Upper lobe of left lung (tissue), 4 donors: ENCODE measurements around the gene ELK4.

Experiments used
- CTCF ChIP-seq, 6 experiments: fragments of 450-650 bp in 4 of 6; fragments of 200-600 bp in 2 of 6; sonication (generic) in 2 of 6; IDR thresholded peaks; one replicate each; pipeline ENCODE4 v1.5.1; 2016 to 2019; ENCODE audit warnings: antibody characterized with exemption in 6 of 6
- EP300 ChIP-seq, 4 donors: sonication (generic); formaldehyde crosslinking; IDR thresholded peaks; one replicate each; pipeline ENCODE4 v1.5.1; 2017; ENCODE audit warnings: antibody characterized with exemption in 4 of 4, control low read depth in 2 of 4
- POLR2A ChIP-seq, 4 donors: fragments of 450-650 bp; IDR thresholded peaks; one replicate each; pipeline ENCODE4 v1.5.1; 2016 to 2017; ENCODE audit warnings: antibody characterized with exemption in 4 of 4, mild to moderate bottlenecking in 2 of 4

- TF ChIP-seq CTCF (IDR thresholded peaks at IDR 0.05), result no peak
- no peak for TF ChIP-seq EP300 (IDR thresholded peaks at IDR 0.05)
- TF ChIP-seq POLR2A (IDR thresholded peaks at IDR 0.05), result no peak
Measured at GRCh38 chr1:205636732-205637131, 4.9 kb upstream of the ELK4 start.
